GM23338 (cell line): ENCODE measurements around the gene CHTF8. TPM values are rescaled to one million over a fixed set of nuclear protein-coding genes. Genes with fewer than 3 reads are reported as not detected.

ENCODE experiments used
- ATAC-seq: fragments of 200-7000 bp; cut with Tn5 transposase; 3 replicates; pipeline ENCODE4 v1.9.1; 2020
- DNase-seq: peaks from one replicate; pipeline ENCODE4 v3.0.0-alpha.2; 2015; ENCODE audit warnings: low spot score
- H2AFZ ChIP-seq: fragments of 200-600 bp; sonication (generic); 2 replicates; pipeline ENCODE4 v1.8.0; 2016; ENCODE audit warnings: antibody characterized with exemption, mild to moderate bottlenecking, moderate library complexity
- H3F3A ChIP-seq: fragments of 200-600 bp; sonication (generic); replicated peaks from 2 replicates; pipeline ENCODE4 v1.8.0; 2017; ENCODE audit warnings: antibody characterized with exemption, mixed run types, low read depth
- H3K27ac ChIP-seq: fragments of 200-600 bp; sonication (generic); 2 replicates; pipeline ENCODE4 v1.6.1; 2016; ENCODE audit warnings: low read depth
- H3K27me3 ChIP-seq: fragments of 200-600 bp; sonication (generic); 2 replicates; pipeline ENCODE4 v1.8.0; 2016; ENCODE audit warnings: mild to moderate bottlenecking, mixed run types, moderate library complexity; ENCODE audit not compliant: insufficient read depth
- H3K36me3 ChIP-seq: fragments of 200-600 bp; sonication (generic); 2 replicates; pipeline ENCODE4 v1.8.0; 2016; ENCODE audit warnings: mild to moderate bottlenecking; ENCODE audit not compliant: insufficient read depth
- H3K4me1 ChIP-seq: fragments of 200-600 bp; sonication (generic); 2 replicates; pipeline ENCODE4 v1.8.0; 2016; ENCODE audit warnings: mild to moderate bottlenecking, moderate library complexity; ENCODE audit not compliant: insufficient read depth
- H3K4me2 ChIP-seq: fragments of 200-600 bp; sonication (generic); 2 replicates; pipeline ENCODE4 v1.7.1; 2017; ENCODE audit warnings: mixed run types
- H3K4me3 ChIP-seq: fragments of 200-600 bp; sonication (generic); 2 replicates; pipeline ENCODE4 v1.6.1; 2016; ENCODE audit warnings: mixed run types
- H3K79me2 ChIP-seq: fragments of 200-600 bp; sonication (generic); replicated peaks from 2 replicates; pipeline ENCODE4 v1.8.0; 2017; ENCODE audit warnings: mild to moderate bottlenecking; ENCODE audit not compliant: insufficient read depth
- H3K9me2 ChIP-seq: fragments of 200-600 bp; sonication (generic); 2 replicates; pipeline ENCODE4 v1.8.0; 2017; ENCODE audit not compliant: insufficient read depth
- H4K20me1 ChIP-seq: fragments of 200-600 bp; sonication (generic); replicated peaks from 2 replicates; pipeline ENCODE4 v1.8.0; 2017; ENCODE audit warnings: mild to moderate bottlenecking; ENCODE audit not compliant: insufficient read depth
- H3K27ac Mint-ChIP-seq: 2 replicates; pipeline ENCODE4 v1.8.0; 2020; ENCODE audit warnings: inconsistent platforms, mild to moderate bottlenecking, moderate library complexity, mixed read lengths
- H3K27me3 Mint-ChIP-seq: 3 replicates; pipeline ENCODE4 v1.8.0; 2022; ENCODE audit warnings: low read depth, mild to moderate bottlenecking, moderate library complexity, mixed read lengths, inconsistent platforms; ENCODE audit not compliant: insufficient read depth, poor library complexity
- H3K36me3 Mint-ChIP-seq: 3 replicates; pipeline ENCODE4 v1.8.0; 2021; ENCODE audit warnings: low read depth, mild to moderate bottlenecking, inconsistent platforms, moderate library complexity, mixed read lengths
- H3K4me1 Mint-ChIP-seq: 3 replicates; pipeline ENCODE4 v1.8.0; 2020; ENCODE audit warnings: mild to moderate bottlenecking, inconsistent platforms, mixed read lengths
- H3K4me3 Mint-ChIP-seq: 3 replicates; pipeline ENCODE4 v1.8.0; 2021; ENCODE audit warnings: moderate library complexity, mild to moderate bottlenecking, inconsistent platforms, mixed read lengths
- H3K9me3 Mint-ChIP-seq: 3 replicates; pipeline ENCODE4 v1.8.0; 2020; ENCODE audit warnings: moderate library complexity, mild to moderate bottlenecking, inconsistent platforms, mixed read lengths
- CREB1 ChIP-seq: fragments of 250-450 bp; sonication (Bioruptor Pico); IDR thresholded peaks from 2 replicates; pipeline ENCODE4 v1.5.0; 2020; ENCODE audit warnings: low read depth, mild to moderate bottlenecking, moderate library complexity
- CTCF ChIP-seq, 2 experiments: fragments of 200-600 bp in 1 of 2; sonication (generic) in 1 of 2; conservative IDR thresholded peaks; 2 replicates each; pipeline versions ENCODE4 v1.5.1 to v1.6.1; 2016 to 2017; ENCODE audit warnings: antibody characterized with exemption in 2 of 2, low read depth in 2 of 2, mild to moderate bottlenecking in 2 of 2, moderate library complexity in 1 of 2
- ETS1 ChIP-seq: IDR thresholded peaks from 2 replicates; pipeline ENCODE4 v1.6.1; 2016; ENCODE audit warnings: antibody characterized with exemption
- EZH2 ChIP-seq: fragments of 200-600 bp; sonication (generic); IDR thresholded peaks from one replicate; pipeline ENCODE4 v1.8.0; 2017; ENCODE audit warnings: antibody characterized with exemption, mild to moderate bottlenecking, low read depth; ENCODE audit not compliant: unreplicated experiment
- EZH2phosphoT487 ChIP-seq: fragments of 200-600 bp; sonication (generic); IDR thresholded peaks from one replicate; pipeline ENCODE4 v1.8.1; 2018; ENCODE audit warnings: antibody characterized with exemption; ENCODE audit not compliant: unreplicated experiment
- JUNB ChIP-seq: IDR thresholded peaks from one replicate; pipeline ENCODE4 v1.6.1; 2016; ENCODE audit warnings: antibody characterized with exemption; ENCODE audit not compliant: unreplicated experiment
- NANOG ChIP-seq: IDR thresholded peaks from 2 replicates; pipeline ENCODE4 v1.6.1; 2016; ENCODE audit warnings: antibody characterized with exemption, borderline replicate concordance
- POLR2AphosphoS5 ChIP-seq: IDR thresholded peaks from 2 replicates; pipeline ENCODE4 v1.6.1; 2016; ENCODE audit warnings: antibody characterized with exemption, low read depth
- STAT1 ChIP-seq: IDR thresholded peaks from one replicate; pipeline ENCODE4 v1.6.1; 2016; ENCODE audit warnings: antibody characterized with exemption; ENCODE audit not compliant: unreplicated experiment
- ZNF114 ChIP-seq: fragments of 250-450 bp; sonication (Bioruptor Pico); IDR thresholded peaks from 2 replicates; pipeline ENCODE4 v1.5.0; 2020; ENCODE audit warnings: mild to moderate bottlenecking, moderate library complexity
- ZNF331 ChIP-seq: fragments of 250-450 bp; sonication (Bioruptor Pico); IDR thresholded peaks from 2 replicates; pipeline ENCODE4 v1.5.0; 2020; ENCODE audit warnings: low read depth, mild to moderate bottlenecking, moderate library complexity
- ZNF462 ChIP-seq: fragments of 250-450 bp; sonication (Bioruptor Pico); IDR thresholded peaks from 2 replicates; pipeline ENCODE4 v1.5.0; 2020; ENCODE audit warnings: mild to moderate bottlenecking, moderate library complexity
- polyA plus RNA-seq: library from polyadenylated mRNA; unstranded; fragments of >200 nt; fragmentation: Nextera tagmentation; extraction: Ambion mirVana; gene quantifications from 2 replicates; pipeline ENCODE4 v1.2.1, GENCODE V29; 2016
- total RNA-seq: library from RNA; depleted of rRNA; stranded (reverse); fragments of >200 nt; shearing (Covaris generic); gene quantifications from 2 replicates; pipeline ENCODE4 v1.2.3, GENCODE V29; 2014

Gene CHTF8
- total and polyA plus RNA-seq, 2 experiments from 2014 or later, result 24.4 to 155 TPM

- H3K4me2 ChIP-seq, result no peak overlapping the region
- H3K9me3 Mint-ChIP-seq, result peaks cover 3% of the 10 kb centered on the region; the same call in 1 of the 3 replicates
- TF ChIP-seq JUNB (no peak), CREB1 (CRISPR knock-in tag) (no peak), EZH2phosphoT487 (no peak), ETS1 (no peak), NANOG (no peak), ZNF331 (no peak), POLR2AphosphoS5 (no peak), EZH2 (no peak), CTCF (conservative IDR thresholded peaks at IDR 0.05; ENCODE audit: low read depth in 2 of 2) (no peak), ZNF462 (CRISPR knock-in tag) (no peak), STAT1 (no peak), ZNF114 (no peak)
- peaks cover 12% of the 10 kb centered on the region for H3K79me2 ChIP-seq
- H3K27me3 Mint-ChIP-seq, result peaks cover 7% of the 10 kb centered on the region
- H3K27me3 ChIP-seq, result no peaks in the 10 kb centered on the region
- H3K4me1 ChIP-seq, result no peaks in the 10 kb centered on the region
- peaks cover 3% of the 10 kb centered on the region; the same call in 2 of the 3 replicates for H3K4me1 Mint-ChIP-seq
- peaks cover 85% of the 10 kb centered on the region for H3K36me3 Mint-ChIP-seq
- no peak overlapping the region for H3K27ac ChIP-seq
- peaks cover 53% of the 10 kb centered on the region for H3F3A ChIP-seq
- H3K9me2 ChIP-seq, result no peaks in the 10 kb centered on the region
- H3K4me3 ChIP-seq, result no peak overlapping the region
- peaks cover 17% of the 10 kb centered on the region for H4K20me1 ChIP-seq
- no peak overlapping the region for H3K27ac Mint-ChIP-seq
- H3K36me3 ChIP-seq, result peaks cover 44% of the 10 kb centered on the region
- no peak overlapping the region for H2AFZ ChIP-seq
- H3K4me3 Mint-ChIP-seq, result no peak overlapping the region
- no peak for ATAC-seq
- no peak for DNase-seq
Observed at GRCh38 chr16:69118994-69119393, 13.4 kb downstream of the CHTF8 start.
